ENCODE results near the gene LDLRAD3. TPM values are rescaled to one million over a fixed set of nuclear protein-coding genes. Genes with fewer than 3 reads are reported as not detected.

Gene LDLRAD3
- total RNA-seq, 4 donors from 2014 or later: 39.7 to 50.9 (median 46.0) TPM

- no peaks in the 10 kb centered on the region for H3K36me3 ChIP-seq
- H3K4me3 ChIP-seq: no peak overlapping the region
- H3K9me3 ChIP-seq: no peaks in the 10 kb centered on the region
- TF ChIP-seq EP300 (IDR thresholded peaks at IDR 0.05) (no peak), POLR2A (IDR thresholded peaks at IDR 0.05) (no peak), POLR2AphosphoS5 (IDR thresholded peaks at IDR 0.05) (no peak), CTCF (IDR thresholded peaks at IDR 0.05) (no peak)
- no peaks in the 10 kb centered on the region for H3K4me1 ChIP-seq
- H3K27me3 ChIP-seq: no peaks in the 10 kb centered on the region
- DNase-seq (ENCODE audit: low spot score in 2 of 2): no peak
- H3K27ac ChIP-seq: no peak overlapping the region
- 47% methylated on average over 2 of the region's 2 CpGs for WGBS
Measured at GRCh38 chr11:36135076-36135475, 191.2 kb downstream of the LDLRAD3 start.

- Histone ChIP-seq H3K9me3 (no peaks in the 10 kb centered on the region), H3K4me1 (no peaks in the 10 kb centered on the region), H3K36me3 (no peaks in the 10 kb centered on the region), H3K4me3 (no peak overlapping the region), H3K27ac (no peak overlapping the region), H3K27me3 (no peaks in the 10 kb centered on the region)
- TF ChIP-seq EP300 (IDR thresholded peaks at IDR 0.05) (no peak), CTCF (IDR thresholded peaks at IDR 0.05) (no peak), POLR2AphosphoS5 (IDR thresholded peaks at IDR 0.05) (no peak), POLR2A (IDR thresholded peaks at IDR 0.05) (no peak)
- DNase-seq (ENCODE audit: low spot score in 2 of 2): no peak
- 80% methylated on average over 3 of the region's 3 CpGs for WGBS
Measured at GRCh38 chr11:36139767-36140166, 195.9 kb downstream of the LDLRAD3 start.

- Histone ChIP-seq H3K27ac (no peak overlapping the region), H3K36me3 (no peaks in the 10 kb centered on the region), H3K4me3 (no peak overlapping the region), H3K4me1 (no peaks in the 10 kb centered on the region), H3K27me3 (no peaks in the 10 kb centered on the region), H3K9me3 (no peaks in the 10 kb centered on the region)
- DNase-seq (ENCODE audit: low spot score in 2 of 2): no peak
- 80% methylated on average over 12 of the region's 12 CpGs for WGBS
- TF ChIP-seq POLR2AphosphoS5 (IDR thresholded peaks at IDR 0.05) (no peak), EP300 (IDR thresholded peaks at IDR 0.05) (no peak), POLR2A (IDR thresholded peaks at IDR 0.05) (no peak), CTCF (IDR thresholded peaks at IDR 0.05) (no peak)
Measured at GRCh38 chr11:36141196-36141953, 197.5 kb downstream of the LDLRAD3 start.

- Histone ChIP-seq H3K36me3 (no peaks in the 10 kb centered on the region), H3K4me3 (no peak overlapping the region), H3K27me3 (no peaks in the 10 kb centered on the region), H3K9me3 (no peaks in the 10 kb centered on the region), H3K27ac (no peak overlapping the region), H3K4me1 (no peaks in the 10 kb centered on the region)
- WGBS: 78% methylated on average over 2 of the region's 2 CpGs
- TF ChIP-seq POLR2AphosphoS5 (IDR thresholded peaks at IDR 0.05) (no peak), POLR2A (IDR thresholded peaks at IDR 0.05) (no peak), EP300 (IDR thresholded peaks at IDR 0.05) (no peak)
- DNase-seq (ENCODE audit: low spot score in 2 of 2): no peak
Measured at GRCh38 chr11:36141956-36142355, 198.1 kb downstream of the LDLRAD3 start.

GRCh38 chr11:36142439-36142838 is 198.6 kb downstream of the LDLRAD3 start:
- H3K27me3 ChIP-seq: no peaks in the 10 kb centered on the region
- no peak overlapping the region for H3K4me3 ChIP-seq
- TF ChIP-seq POLR2A (IDR thresholded peaks at IDR 0.05): no peak
- no peaks in the 10 kb centered on the region for H3K36me3 ChIP-seq
- no peaks in the 10 kb centered on the region for H3K4me1 ChIP-seq
- no peak overlapping the region for H3K27ac ChIP-seq
- 68% methylated on average over 8 of the region's 8 CpGs for WGBS
- H3K9me3 ChIP-seq: no peaks in the 10 kb centered on the region
- no peak for DNase-seq (ENCODE audit: low spot score in 2 of 2)

- Histone ChIP-seq H3K4me1 (no peaks in the 10 kb centered on the region), H3K27me3 (no peaks in the 10 kb centered on the region), H3K27ac (no peak overlapping the region), H3K4me3 (no peak overlapping the region), H3K9me3 (no peaks in the 10 kb centered on the region), H3K36me3 (no peaks in the 10 kb centered on the region)
- TF ChIP-seq EP300 (IDR thresholded peaks at IDR 0.05) (no peak), CTCF (IDR thresholded peaks at IDR 0.05) (no peak), POLR2A (IDR thresholded peaks at IDR 0.05) (no peak), POLR2AphosphoS5 (IDR thresholded peaks at IDR 0.05) (no peak)
- WGBS: over 99% methylated on average over 6 of the region's 6 CpGs
- no peak for DNase-seq (ENCODE audit: low spot score in 2 of 2)
Measured at GRCh38 chr11:36142879-36143278, 199.0 kb downstream of the LDLRAD3 start.

All from suprapubic skin (tissue), 4 donors.